PFSK-1 (cell line): Measurements from ENCODE around the gene ZNF396.

Experiments used
- REST ChIP-seq, 2 experiments: IDR thresholded peaks; 2 replicates each; pipeline versions ENCODE4 v1.6.1 to v1.8.0; 2011 to 2012; ENCODE audit warnings: low read depth in 2 of 2, low read length in 2 of 2, control low read depth in 1 of 2, inconsistent platforms in 1 of 2, mild to moderate bottlenecking in 1 of 2, moderate library complexity in 1 of 2; ENCODE audit not compliant: insufficient read depth in 1 of 2
- SIN3A ChIP-seq: IDR thresholded peaks from 2 replicates; pipeline ENCODE4 v1.6.1; 2012; ENCODE audit warnings: mild to moderate bottlenecking, low read length, moderate library complexity, borderline replicate concordance; ENCODE audit not compliant: insufficient read depth
- TAF1 ChIP-seq: IDR thresholded peaks from 2 replicates; pipeline ENCODE4 v1.6.1; 2012; ENCODE audit warnings: low read length, control low read depth, borderline replicate concordance; ENCODE audit not compliant: insufficient read depth

GRCh38 chr18:35352283-35352682 lies 24.9 kb downstream of the ZNF396 start:
- TF ChIP-seq SIN3A (no peak), REST (IDR thresholded peaks at IDR 0.05; ENCODE audit: insufficient read depth in 1 of 2, low read depth in 2 of 2, low read length in 2 of 2) (no peak), TAF1 (no peak)
